Measurements from ENCODE around the gene RSKR.

Gene RSKR

GRCh38 chr17:28576758-28577465, 37.1 kb downstream of the RSKR start, which contains the start of gene ALDOC:
Gene ALDOC, minus strand, starts transcription at chr17:28576895. Its CDS starts 1,363 bp downstream, at chr17:28575532.
- DNase-seq, result peak; percentile 98

GRCh38 chr17:28576016-28576415, 38.0 kb downstream of the RSKR start:
- peak; percentile 25 for DNase-seq

- DNase-seq, result no peak
Observed at GRCh38 chr17:28575126-28575795, 38.7 kb downstream of the RSKR start.

GRCh38 chr17:28574526-28574925, 39.5 kb downstream of the RSKR start:
- peak; percentile 29 for DNase-seq

- no peak for DNase-seq
Observed at GRCh38 chr17:28573966-28574480, 40.0 kb downstream of the RSKR start.

- DNase-seq, result no peak
Observed at GRCh38 chr17:28573521-28573920, 40.5 kb downstream of the RSKR start.

- no peak for DNase-seq
Observed at GRCh38 chr17:28573040-28573380, 41.0 kb downstream of the RSKR start.

GRCh38 chr17:28572259-28573039, 41.5 kb downstream of the RSKR start:
- no peak for DNase-seq

GRCh38 chr17:28571361-28572122, 42.4 kb downstream of the RSKR start, which contains the start of gene PIGS:
Gene PIGS, minus strand, starts transcription at chr17:28571524. Its CDS starts 28 bp downstream, at chr17:28571496.
- peak; percentile 89 for DNase-seq

GRCh38 chr17:28570716-28571360, 43.1 kb downstream of the RSKR start:
- DNase-seq, result peak; percentile 60

GRCh38 chr17:28569446-28569845, 44.5 kb downstream of the RSKR start:
- DNase-seq, result no peak

GRCh38 chr17:28567604-28568003, 46.4 kb downstream of the RSKR start:
- DNase-seq, result no peak

GRCh38 chr17:28563475-28563874, 50.5 kb downstream of the RSKR start:
- no peak for DNase-seq

Measured in activated T-cell treated with anti-CD3 and anti-CD28 coated beads, Interleukin-2, amount 50 U/mL, for 1 hour (primary cell).